Fibroblast of mammary gland (primary cell): ENCODE measurements around the gene PHF5A.

Experiments used
- DNase-seq: peaks from one replicate; pipeline ENCODE4 v3.0.0-alpha.2; 2010; ENCODE audit warnings: low read depth
- H3K4me3 ChIP-seq: 2 replicates; pipeline ENCODE4 v1.5.1; 2011; ENCODE audit warnings: low read depth, mild to moderate bottlenecking, low read length, moderate library complexity; ENCODE audit not compliant: control insufficient read depth
- TF ChIP-seq, protein P1 (sequence below): conservative IDR thresholded peaks from 2 replicates; pipeline ENCODE4 v1.5.1; 2011; ENCODE audit warnings: low read depth, low read length, inconsistent platforms; ENCODE audit not compliant: control insufficient read depth, insufficient read depth

The PHF5A gene

DNA sequence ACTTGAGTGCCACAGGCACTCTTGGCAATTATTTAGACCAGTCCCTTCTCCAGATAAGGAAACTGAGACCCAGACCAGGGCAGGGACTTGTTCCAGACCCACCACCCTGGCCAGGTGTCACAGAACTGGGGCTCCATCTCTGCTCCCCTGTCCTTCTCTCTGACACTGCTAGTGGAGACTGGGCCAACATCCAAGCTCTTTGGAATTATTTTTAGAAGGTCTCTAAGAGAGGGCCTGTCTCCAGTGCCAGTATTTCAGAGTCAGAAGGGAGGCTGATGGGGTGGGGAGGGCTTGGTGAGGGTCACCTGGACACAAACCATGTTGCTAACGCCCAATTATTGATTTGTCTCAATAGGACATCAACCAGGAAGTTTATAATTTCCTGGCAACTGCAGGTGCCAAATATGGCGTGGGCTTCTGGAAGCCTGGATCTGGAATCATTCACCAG, 43.1 kb upstream of the PHF5A start:
- TF ChIP-seq, protein P1, sequence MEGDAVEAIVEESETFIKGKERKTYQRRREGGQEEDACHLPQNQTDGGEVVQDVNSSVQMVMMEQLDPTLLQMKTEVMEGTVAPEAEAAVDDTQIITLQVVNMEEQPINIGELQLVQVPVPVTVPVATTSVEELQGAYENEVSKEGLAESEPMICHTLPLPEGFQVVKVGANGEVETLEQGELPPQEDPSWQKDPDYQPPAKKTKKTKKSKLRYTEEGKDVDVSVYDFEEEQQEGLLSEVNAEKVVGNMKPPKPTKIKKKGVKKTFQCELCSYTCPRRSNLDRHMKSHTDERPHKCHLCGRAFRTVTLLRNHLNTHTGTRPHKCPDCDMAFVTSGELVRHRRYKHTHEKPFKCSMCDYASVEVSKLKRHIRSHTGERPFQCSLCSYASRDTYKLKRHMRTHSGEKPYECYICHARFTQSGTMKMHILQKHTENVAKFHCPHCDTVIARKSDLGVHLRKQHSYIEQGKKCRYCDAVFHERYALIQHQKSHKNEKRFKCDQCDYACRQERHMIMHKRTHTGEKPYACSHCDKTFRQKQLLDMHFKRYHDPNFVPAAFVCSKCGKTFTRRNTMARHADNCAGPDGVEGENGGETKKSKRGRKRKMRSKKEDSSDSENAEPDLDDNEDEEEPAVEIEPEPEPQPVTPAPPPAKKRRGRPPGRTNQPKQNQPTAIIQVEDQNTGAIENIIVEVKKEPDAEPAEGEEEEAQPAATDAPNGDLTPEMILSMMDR, result no peak
- H3K4me3 ChIP-seq, result no peak overlapping the region
- DNase-seq, result no peak

DNA sequence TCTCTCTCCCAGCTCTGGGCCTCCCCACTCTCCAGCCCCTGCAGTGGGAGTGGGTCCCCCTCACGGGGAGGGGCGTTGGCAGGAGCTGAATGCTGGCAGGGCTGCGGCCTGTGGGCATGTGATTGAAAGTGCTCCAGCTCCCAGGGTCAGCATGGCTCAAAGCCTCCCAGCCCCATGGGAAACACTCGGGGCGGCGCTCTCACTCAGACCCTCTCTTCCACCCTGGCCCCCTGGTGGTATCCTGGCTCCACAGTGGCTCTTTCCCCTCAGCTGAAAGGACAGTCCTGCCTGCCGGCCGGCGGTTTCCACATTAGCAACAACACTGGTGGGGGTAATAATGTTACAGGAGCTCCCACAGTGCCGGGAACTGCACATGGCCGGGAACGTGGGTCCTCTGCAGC, 40.3 kb upstream of the PHF5A start:
- TF ChIP-seq, protein P1, result no peak
- H3K4me3 ChIP-seq, result no peak overlapping the region

DNA sequence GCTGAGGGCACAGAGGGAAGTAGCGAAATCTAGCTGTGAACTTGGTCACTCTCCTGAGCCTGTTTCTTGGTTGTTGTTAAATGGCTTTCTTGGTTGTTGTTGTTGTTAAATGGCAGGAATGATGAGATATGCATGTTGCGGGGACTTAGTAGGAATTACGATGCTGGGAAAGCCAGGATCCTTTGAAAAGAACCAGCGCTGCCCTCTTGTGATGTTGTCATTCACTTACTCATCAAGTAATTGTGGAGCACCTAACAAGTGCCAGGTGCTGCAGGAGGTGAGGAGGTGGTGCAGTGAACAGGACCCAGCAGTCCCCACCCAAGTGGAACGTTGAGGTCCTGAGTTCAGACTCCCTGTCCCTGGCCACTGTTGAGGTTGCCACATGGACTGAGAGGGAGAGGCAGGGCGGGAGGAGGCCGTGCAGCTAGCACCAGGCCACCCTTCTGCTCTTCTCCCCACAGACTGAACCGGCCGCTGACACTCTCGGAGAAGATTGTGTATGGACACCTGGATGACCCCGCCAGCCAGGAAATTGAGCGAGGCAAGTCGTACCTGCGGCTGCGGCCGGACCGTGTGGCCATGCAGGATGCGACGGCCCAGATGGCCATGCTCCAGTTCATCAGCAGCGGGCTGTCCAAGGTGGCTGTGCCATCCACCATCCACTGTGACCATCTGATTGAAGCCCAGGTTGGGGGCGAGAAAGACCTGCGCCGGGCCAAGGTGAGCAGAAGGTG, 39.0 kb upstream of the PHF5A start:
- TF ChIP-seq, protein P1, result no peak
- DNase-seq, result no peak
- no peak overlapping the region for H3K4me3 ChIP-seq

More for the DNA sequence above, 40.3 kb upstream of the PHF5A start:
- DNase-seq, result no peak

DNA sequence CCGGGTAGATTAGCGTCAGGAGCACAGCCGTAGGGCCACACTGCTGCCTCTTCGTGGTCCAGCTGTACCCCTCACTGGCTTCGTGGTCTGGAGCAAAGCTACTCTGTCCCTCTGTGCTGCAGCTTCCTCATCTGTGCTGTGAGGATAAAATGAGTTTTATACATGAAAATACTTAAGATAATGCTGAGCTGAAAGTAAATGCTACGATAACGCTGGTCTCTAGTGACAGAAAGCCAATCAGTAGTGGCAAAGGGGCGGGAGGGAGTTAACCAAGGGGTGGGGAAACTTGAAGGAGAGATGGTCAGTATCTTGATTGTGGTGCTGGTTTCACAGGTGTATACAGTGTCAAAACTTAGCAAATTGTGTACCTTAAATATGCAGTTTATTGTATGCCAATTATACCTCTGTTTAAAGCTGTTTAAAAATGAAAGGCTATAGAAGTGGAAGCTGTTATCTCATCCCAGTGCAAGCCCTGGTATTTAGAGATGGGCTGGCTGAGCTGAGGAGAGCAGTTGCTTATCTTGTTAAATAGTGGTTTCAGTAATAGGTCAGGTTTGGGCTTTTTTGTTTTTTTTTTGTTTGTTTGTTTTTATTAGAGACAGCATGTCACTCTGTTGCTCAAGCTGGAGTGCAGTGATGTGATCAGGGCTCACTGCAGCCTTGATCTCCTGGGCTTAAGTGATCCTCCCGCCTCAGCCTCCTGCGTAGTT, 37.2 kb upstream of the PHF5A start:
- no peak overlapping the region for H3K4me3 ChIP-seq
- DNase-seq, result no peak
- TF ChIP-seq, protein P1, result no peak

DNA sequence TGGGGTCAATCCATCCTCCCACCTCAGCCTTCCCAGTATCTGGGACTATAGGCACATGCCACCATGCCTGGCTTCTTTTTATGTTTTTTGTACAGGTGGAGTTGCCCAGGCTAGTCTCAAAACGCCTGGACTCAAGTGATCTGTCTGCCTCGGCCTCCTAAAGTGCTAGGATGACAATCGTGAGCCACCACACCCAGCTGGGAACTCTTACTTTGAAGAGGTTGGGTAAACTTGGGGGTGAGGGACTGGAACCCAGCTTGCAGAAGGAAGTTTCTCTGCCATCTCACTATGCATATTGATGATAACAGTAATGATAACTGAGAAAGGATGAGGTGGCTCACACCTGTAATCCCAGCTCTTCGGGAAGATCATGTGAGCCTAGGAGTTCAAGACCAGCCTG, 36.3 kb upstream of the PHF5A start:
- no peak overlapping the region for H3K4me3 ChIP-seq
- TF ChIP-seq, protein P1, result no peak
- no peak for DNase-seq

DNA sequence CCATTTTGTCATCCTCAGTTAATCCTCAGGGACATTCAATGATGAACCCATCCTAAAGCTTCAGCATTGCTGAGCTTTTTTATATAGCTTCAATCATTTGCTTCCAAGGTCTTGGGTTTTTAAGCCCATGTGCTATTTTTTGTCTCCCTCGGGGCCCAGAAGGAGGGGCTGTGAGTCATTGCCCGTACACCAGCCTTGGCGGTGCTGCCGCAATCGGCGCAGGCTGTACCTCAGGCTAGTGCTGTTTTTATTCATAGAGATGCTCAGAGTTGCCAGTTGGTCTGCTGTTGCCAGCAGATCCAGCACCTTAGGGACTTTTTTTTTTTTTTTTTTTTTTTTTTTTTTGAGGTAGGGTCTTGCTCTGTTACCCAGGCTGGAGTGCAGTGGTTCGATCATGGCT, 35.9 kb upstream of the PHF5A start:
- H3K4me3 ChIP-seq, result no peak overlapping the region
- DNase-seq, result peak; percentile 83
- TF ChIP-seq, protein P1, result no peak
